Measurements from ENCODE around the gene ARFGEF3. TPM values are rescaled to one million over a fixed set of nuclear protein-coding genes. Genes with fewer than 3 reads are reported as not detected.
A peak's percentile ranks its signal among the peaks of the same experiment; 100 is the strongest.

The ARFGEF3 gene
- total RNA-seq, 3 donors from 2014 or later: 10.1 to 24.3 (median 21.1) TPM

DNA sequence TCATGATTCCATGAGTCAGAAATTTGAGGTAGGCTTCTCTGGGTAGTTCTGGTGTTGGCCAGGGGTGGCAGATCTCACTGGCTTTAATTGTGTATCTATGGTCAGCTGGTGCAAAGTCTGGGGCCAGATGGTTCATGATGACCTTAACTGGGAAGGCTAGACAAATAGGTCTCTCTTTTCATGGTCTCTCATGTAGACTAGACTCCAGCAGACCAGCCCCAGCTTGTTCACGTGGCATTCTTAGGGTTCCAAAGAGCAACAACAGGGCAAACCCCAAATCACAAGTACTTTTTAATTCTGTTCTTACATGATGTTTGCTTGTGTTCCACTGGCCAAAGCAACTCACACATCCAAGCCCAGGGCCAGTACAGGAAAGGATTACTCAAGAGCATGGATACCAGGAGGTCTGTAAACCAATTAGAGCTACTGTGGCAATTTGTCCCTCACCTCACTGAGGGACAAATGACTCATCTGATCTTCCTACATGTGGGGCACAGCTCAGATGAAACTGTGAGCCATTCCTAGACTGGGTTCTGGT lies 136.1 kb downstream of the ARFGEF3 start:
- Histone ChIP-seq H3K9me3 (no peaks in the 10 kb centered on the region), H3K36me3 (ENCODE audit: low read depth) (no peaks in the 10 kb centered on the region), H3K4me3 (no peak overlapping the region), H3K4me1 (ENCODE audit: low read depth) (no peaks in the 10 kb centered on the region)
- intact Hi-C loops (cut with DNase I, micrococcal nuclease): no loop called here
- no peak for DNase-seq
- ATAC-seq: no peak
- TF ChIP-seq, protein P1, sequence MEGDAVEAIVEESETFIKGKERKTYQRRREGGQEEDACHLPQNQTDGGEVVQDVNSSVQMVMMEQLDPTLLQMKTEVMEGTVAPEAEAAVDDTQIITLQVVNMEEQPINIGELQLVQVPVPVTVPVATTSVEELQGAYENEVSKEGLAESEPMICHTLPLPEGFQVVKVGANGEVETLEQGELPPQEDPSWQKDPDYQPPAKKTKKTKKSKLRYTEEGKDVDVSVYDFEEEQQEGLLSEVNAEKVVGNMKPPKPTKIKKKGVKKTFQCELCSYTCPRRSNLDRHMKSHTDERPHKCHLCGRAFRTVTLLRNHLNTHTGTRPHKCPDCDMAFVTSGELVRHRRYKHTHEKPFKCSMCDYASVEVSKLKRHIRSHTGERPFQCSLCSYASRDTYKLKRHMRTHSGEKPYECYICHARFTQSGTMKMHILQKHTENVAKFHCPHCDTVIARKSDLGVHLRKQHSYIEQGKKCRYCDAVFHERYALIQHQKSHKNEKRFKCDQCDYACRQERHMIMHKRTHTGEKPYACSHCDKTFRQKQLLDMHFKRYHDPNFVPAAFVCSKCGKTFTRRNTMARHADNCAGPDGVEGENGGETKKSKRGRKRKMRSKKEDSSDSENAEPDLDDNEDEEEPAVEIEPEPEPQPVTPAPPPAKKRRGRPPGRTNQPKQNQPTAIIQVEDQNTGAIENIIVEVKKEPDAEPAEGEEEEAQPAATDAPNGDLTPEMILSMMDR (IDR thresholded peaks at IDR 0.05): no peak

DNA sequence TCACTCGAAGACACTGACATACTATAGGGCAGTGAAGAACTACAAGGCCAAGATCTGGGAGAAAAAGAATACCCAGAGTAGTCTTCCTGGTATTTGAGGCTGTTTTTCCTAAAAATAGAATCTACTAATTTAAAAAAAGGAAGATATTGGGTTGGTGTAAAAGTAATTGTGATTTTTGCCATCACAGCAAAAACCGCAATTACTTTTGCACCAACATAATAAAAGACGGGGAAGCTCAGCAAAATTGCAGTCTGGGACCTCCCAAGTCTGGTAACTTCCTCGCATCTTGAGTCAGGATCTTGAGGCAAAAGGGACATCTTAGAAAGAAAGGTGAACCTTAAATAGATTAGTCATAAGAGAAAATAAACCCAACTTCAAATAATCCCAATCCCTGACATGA lies 138.7 kb downstream of the ARFGEF3 start:
- H3K4me3 ChIP-seq: no peak overlapping the region
- intact Hi-C loops (cut with DNase I, micrococcal nuclease): no loop called here
- H3K36me3 ChIP-seq (ENCODE audit: low read depth): no peaks in the 10 kb centered on the region
- no peaks in the 10 kb centered on the region for H3K9me3 ChIP-seq
- no peaks in the 10 kb centered on the region for H3K4me1 ChIP-seq (ENCODE audit: low read depth)
- TF ChIP-seq, protein P1 (IDR thresholded peaks at IDR 0.05): no peak
- ATAC-seq: no peak
- DNase-seq: no peak

DNA sequence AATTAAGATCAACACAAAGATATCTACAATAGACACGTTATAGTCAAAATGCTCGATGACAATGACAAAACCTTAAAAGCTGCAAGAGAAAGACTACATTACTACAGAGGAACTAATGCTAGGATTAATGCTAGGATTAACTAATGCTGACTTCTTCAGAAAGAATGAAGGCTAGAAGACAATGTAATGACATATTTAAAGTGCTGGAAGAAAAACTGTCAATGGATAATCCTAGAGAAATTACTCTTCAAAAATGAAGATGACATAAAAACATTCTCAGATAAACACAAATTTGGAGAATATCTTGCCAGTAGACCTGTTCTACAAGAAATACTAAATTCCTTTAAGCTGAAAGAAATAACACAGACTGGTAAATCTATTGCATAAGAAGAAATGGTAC lies 140.8 kb downstream of the ARFGEF3 start:
- ATAC-seq: no peak
- TF ChIP-seq, protein P1 (IDR thresholded peaks at IDR 0.05): no peak
- H3K4me3 ChIP-seq: no peak overlapping the region
- DNase-seq: no peak
- H3K36me3 ChIP-seq (ENCODE audit: low read depth): no peaks in the 10 kb centered on the region
- H3K4me1 ChIP-seq (ENCODE audit: low read depth): no peaks in the 10 kb centered on the region
- no peaks in the 10 kb centered on the region for H3K9me3 ChIP-seq
- intact Hi-C loops (cut with DNase I, micrococcal nuclease): no loop called here

DNA sequence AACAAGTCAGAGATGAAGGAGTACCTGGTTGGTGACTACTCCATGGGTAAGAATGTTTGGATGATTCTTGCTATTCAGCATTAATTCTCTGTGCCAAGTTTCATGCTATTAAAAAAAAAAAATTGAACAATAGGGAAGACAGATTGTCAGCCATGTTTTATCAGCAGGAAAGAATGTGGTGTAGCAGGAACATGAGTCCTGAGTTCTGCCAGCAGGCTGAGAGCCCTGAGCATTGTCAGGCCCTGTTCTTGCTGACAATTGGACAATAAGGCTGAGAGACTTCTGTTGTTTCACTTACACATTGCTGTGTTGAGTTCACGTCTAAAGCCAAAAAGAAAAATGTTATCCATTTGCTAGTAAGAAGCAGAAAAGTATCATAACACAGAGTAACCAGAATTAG lies 145.6 kb downstream of the ARFGEF3 start:
- Histone ChIP-seq H3K9me3 (no peaks in the 10 kb centered on the region), H3K4me1 (ENCODE audit: low read depth) (no peaks in the 10 kb centered on the region), H3K4me3 (no peak overlapping the region), H3K36me3 (ENCODE audit: low read depth) (no peaks in the 10 kb centered on the region)
- intact Hi-C loops (cut with DNase I, micrococcal nuclease): no loop called here
- DNase-seq (no peak), ATAC-seq (no peak)
- TF ChIP-seq, protein P1 (IDR thresholded peaks at IDR 0.05): no peak

DNA sequence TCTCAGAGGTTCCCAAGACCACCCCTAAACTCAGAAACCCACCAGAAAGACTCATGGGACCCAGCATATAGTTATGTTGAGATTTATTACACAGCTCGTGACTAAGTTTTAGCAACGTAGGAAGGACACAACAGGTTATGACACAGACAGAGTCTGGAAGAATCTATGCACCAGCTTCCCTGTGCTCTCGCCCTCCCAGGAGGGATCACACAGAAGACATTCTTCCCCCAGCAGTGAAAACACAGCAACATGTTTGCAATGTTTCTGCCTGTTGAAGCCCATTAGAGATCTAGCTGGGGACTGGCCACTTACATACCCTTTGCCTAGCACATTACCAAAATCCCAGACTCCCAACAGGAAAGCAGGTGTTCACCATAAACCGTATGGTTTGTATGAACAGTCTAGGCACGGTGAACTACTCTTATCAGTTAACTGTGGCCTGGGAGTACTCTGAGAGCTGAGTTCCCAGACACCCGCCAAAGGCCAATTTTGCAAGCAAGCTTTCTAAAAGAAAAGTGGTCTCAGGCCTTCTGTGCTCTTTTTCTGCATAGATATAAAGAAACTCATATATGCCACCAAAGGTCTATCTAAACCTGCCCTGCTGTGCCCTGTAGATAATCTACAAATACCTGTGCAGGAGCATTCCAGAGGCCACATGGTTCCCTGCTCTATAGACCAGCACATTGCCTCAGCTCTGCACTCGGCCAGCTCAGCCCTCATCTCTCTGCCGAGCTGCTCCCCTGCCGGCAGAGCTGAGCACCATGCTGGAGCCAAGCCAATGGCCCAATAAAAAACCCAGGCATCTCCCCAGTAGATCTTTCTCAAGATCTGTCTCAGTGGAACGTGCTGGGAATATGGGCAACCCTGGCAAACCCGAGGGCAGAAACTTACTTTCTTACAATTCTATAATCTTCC lies 146.3 kb downstream of the ARFGEF3 start:
- Histone ChIP-seq H3K4me1 (ENCODE audit: low read depth) (no peaks in the 10 kb centered on the region), H3K4me3 (no peak overlapping the region), H3K9me3 (no peaks in the 10 kb centered on the region), H3K36me3 (ENCODE audit: low read depth) (no peaks in the 10 kb centered on the region)
- intact Hi-C loops (cut with DNase I, micrococcal nuclease): no loop called here
- DNase-seq (peak; percentile 50 to 51 (median 50)), ATAC-seq (peak; percentile 85)
- TF ChIP-seq, protein P1 (IDR thresholded peaks at IDR 0.05): no peak

All from mucosa of descending colon (tissue), 3 donors.